ENCODE data around the gene ARHGAP8. TPM values are rescaled to one million over a fixed set of nuclear protein-coding genes. Genes with fewer than 3 reads are reported as not detected.

ARHGAP8 gene
- total and polyA plus RNA-seq, 10 of the 15 experiments (the other 5 are each of a cell fraction or from before 2014, with no cell fraction given) = 0.33 TPM; not detected in 9

- SMC1A ChIA-PET (ENCODE audit: uncharacterized antibody, unreplicated experiment) = no interaction called here
- H3K79me2 ChIP-seq (ENCODE audit: control insufficient read depth, insufficient read depth, low read length) = no peaks in the 10 kb centered on the region
- H3K4me2 ChIP-seq (ENCODE audit: control insufficient read depth, insufficient read depth) = no peak overlapping the region
- BruUV-seq (replicated peaks) = no TSS peak
- ATAC-seq (no peak), FAIRE-seq (no peak), DNase-seq (ENCODE audit: low read depth, low spot score) (no peak)
- no peak overlapping the region for H3K4me3 ChIP-seq
- TF ChIP-seq BCL11A (IDR thresholded peaks at IDR 0.05; ENCODE audit: low read depth, low read length) (no peak), ELK1 (IDR thresholded peaks at IDR 0.05; ENCODE audit: low read depth, low read length) (no peak), YY1 (IDR thresholded peaks at IDR 0.05; ENCODE audit: low read depth, low read length) (no peak), EZH2 (IDR thresholded peaks at IDR 0.05; ENCODE audit: borderline replicate concordance, control insufficient read depth, low read depth, low read length) (no peak), TBL1XR1 (IDR thresholded peaks at IDR 0.05; ENCODE audit: low read depth, low read length) (no peak), BACH1 (IDR thresholded peaks at IDR 0.05; ENCODE audit: borderline replicate concordance) (no peak), USF1 (IDR thresholded peaks at IDR 0.05; ENCODE audit: borderline replicate concordance, extremely low read length, insufficient read depth, low read depth, low read length) (no peak), MEF2B (IDR thresholded peaks at IDR 0.05; ENCODE audit: partially characterized antibody, poor library complexity, severe bottlenecking) (no peak), YBX1 (IDR thresholded peaks at IDR 0.05) (no peak), HSF1 (IDR thresholded peaks at IDR 0.05; ENCODE audit: low read depth, low read length) (no peak), SMAD1 (IDR thresholded peaks at IDR 0.05; ENCODE audit: low read depth, partially characterized antibody) (no peak)
- TF ChIP-seq, protein P1, sequence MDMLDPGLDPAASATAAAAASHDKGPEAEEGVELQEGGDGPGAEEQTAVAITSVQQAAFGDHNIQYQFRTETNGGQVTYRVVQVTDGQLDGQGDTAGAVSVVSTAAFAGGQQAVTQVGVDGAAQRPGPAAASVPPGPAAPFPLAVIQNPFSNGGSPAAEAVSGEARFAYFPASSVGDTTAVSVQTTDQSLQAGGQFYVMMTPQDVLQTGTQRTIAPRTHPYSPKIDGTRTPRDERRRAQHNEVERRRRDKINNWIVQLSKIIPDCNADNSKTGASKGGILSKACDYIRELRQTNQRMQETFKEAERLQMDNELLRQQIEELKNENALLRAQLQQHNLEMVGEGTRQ (IDR thresholded peaks at IDR 0.05; ENCODE audit: borderline replicate concordance, low read depth, low read length) = no peak
- no peak overlapping the region for H2AFZ ChIP-seq (ENCODE audit: control insufficient read depth, low read depth, low read length)
- H3K4me1 ChIP-seq (ENCODE audit: control insufficient read depth, insufficient read depth, low read length) = no peaks in the 10 kb centered on the region
- H3K27ac ChIP-seq (ENCODE audit: control insufficient read depth, insufficient read depth) = no peak overlapping the region
- POLR2A ChIA-PET = no interaction called here
- H3K9me3 ChIP-seq (replicated peaks; ENCODE audit: control insufficient read depth, insufficient read depth, low read length) = no peaks in the 10 kb centered on the region
- H3K27me3 ChIP-seq (replicated peaks in 1 of 2; ENCODE audit: control insufficient read depth in 2 of 2, insufficient read depth in 2 of 2, low read length in 1 of 2) = no peaks in the 10 kb centered on the region
- RAD21 ChIA-PET (ENCODE audit: unreplicated experiment) = no interaction called here
- H4K20me1 ChIP-seq (ENCODE audit: control insufficient read depth, insufficient read depth) = no peaks in the 10 kb centered on the region
- in situ Hi-C loops (cut with MboI) (loop anchor here (25.0 kb wide), 1 partner anchor 529 kb away; no protein-coding TSS in a partner anchor), intact Hi-C loops (cut with micrococcal nuclease; ENCODE audit: unreplicated experiment) (no loop called here)
- WGBS (ENCODE audit: insufficient coverage, insufficient replicate concordance, low lambda C conversion rate, missing lambda C conversion rate) = 35% methylated on average over 11 of the region's 11 CpGs
- no peaks in the 10 kb centered on the region for H3K36me3 ChIP-seq (ENCODE audit: control insufficient read depth in 2 of 2, insufficient read depth in 2 of 2, low read length in 1 of 2)
- no peak overlapping the region for H3K9ac ChIP-seq (ENCODE audit: control insufficient read depth, insufficient read depth, low read length)
- CTCF ChIA-PET = no interaction called here
These were observed 139.4 kb downstream of the ARHGAP8 start for GRCh38 chr22:44891791-44892190.

All from GM12878 (cell line).